Measurements from ENCODE around the gene LMO7. TPM values are rescaled to one million over a fixed set of nuclear protein-coding genes. Genes with fewer than 3 reads are reported as not detected.

The LMO7 gene
- total and polyA plus RNA-seq, 2 of the 4 experiments (the other 2 are of a cell fraction) = 266 to 367 TPM

DNA sequence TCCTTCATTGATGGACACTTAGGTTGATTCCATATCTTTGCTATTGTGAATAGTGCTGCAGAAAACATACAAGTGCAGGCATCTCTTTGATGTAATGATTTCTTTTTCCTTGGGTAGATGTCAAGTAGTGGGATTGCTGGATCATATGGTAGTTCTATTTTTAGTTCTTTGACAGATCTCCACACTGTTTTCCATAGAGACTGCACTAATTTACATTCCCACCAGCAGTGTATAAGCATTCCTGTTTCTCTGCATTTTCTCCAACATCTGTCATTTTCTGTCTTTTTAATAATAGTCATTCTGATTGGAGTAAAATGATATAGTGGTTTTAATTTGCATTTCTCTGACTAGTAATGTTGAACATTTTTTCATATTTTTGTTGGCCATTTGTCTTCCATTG lies 116.7 kb downstream of the LMO7 start:
- Histone ChIP-seq H3K27ac (ENCODE audit: insufficient read depth, low read length) (no peak overlapping the region), H2BK15ac (ENCODE audit: low read depth, low read length) (no peak overlapping the region), H4K8ac (ENCODE audit: low read depth in 2 of 2, low read length in 2 of 2) (no peak overlapping the region), H4K20me1 (ENCODE audit: insufficient read depth, low read length) (peaks cover 80% of the 10 kb centered on the region; the same call in 1 of the 2 replicates), H3K14ac (replicated peaks; ENCODE audit: low read depth, low read length) (no peak overlapping the region), H3K23ac (ENCODE audit: low read depth, low read length) (no peak overlapping the region), H2AFZ (replicated peaks; ENCODE audit: low read length, poor library complexity) (no peak overlapping the region), H2BK5ac (ENCODE audit: low read depth, low read length, poor library complexity, severe bottlenecking) (no peak overlapping the region), H3K4me3 (ENCODE audit: insufficient read depth, low read depth, low read length) (no peak overlapping the region), H3K9ac (ENCODE audit: low read depth, low read length) (no peak overlapping the region), H2AK5ac (ENCODE audit: low read depth, low read length) (no peak overlapping the region), H3K56ac (ENCODE audit: extremely low read depth, insufficient read depth, low read length) (no peak overlapping the region), H2AK9ac (replicated peaks; ENCODE audit: low read depth, low read length, poor library complexity) (no peak overlapping the region), H3K79me1 (ENCODE audit: low read depth in 1 of 2, low read length in 2 of 2) (peaks cover 23 to 87% of the 10 kb centered on the region in 2 experiments; a peak in 3 of 4 replicates), H2BK20ac (ENCODE audit: low read depth, low read length) (no peak overlapping the region), H3K27me3 (ENCODE audit: control insufficient read depth, insufficient read depth, low read length) (no peaks in the 10 kb centered on the region), H2BK120ac (ENCODE audit: low read depth, low read length) (no peak overlapping the region), H4K5ac (ENCODE audit: low read depth, low read length) (no peak overlapping the region), H3K9me3 (ENCODE audit: control insufficient read depth, insufficient read depth, low read length) (no peaks in the 10 kb centered on the region), H3K4me2 (ENCODE audit: low read depth, low read length) (no peak overlapping the region), H3K9me1 (ENCODE audit: insufficient read depth, low read length) (peaks cover 7% of the 10 kb centered on the region), H4K91ac (ENCODE audit: insufficient read depth, low read depth, low read length) (no peak overlapping the region), H3K18ac (ENCODE audit: low read depth, low read length) (no peak overlapping the region), H3K4me1 (ENCODE audit: control insufficient read depth, insufficient read depth, low read length) (peaks cover 4% of the 10 kb centered on the region), H3K4ac (ENCODE audit: low read depth, low read length) (no peak overlapping the region), H3K36me3 (ENCODE audit: control insufficient read depth, insufficient read depth, low read length) (no peaks in the 10 kb centered on the region; the same call in 1 of the 2 replicates)
- TF ChIP-seq MXI1 (IDR thresholded peaks at IDR 0.05; ENCODE audit: borderline replicate concordance, low read depth, low read length) (no peak), RCOR1 (IDR thresholded peaks at IDR 0.05; ENCODE audit: insufficient replicate concordance, low read length) (no peak), CHD1 (IDR thresholded peaks at IDR 0.05; ENCODE audit: low read depth, low read length) (no peak), RFX5 (IDR thresholded peaks at IDR 0.05; ENCODE audit: low read depth, low read length) (no peak), RAD21 (IDR thresholded peaks at IDR 0.05; ENCODE audit: low read length) (no peak), SMC3 (IDR thresholded peaks at IDR 0.05; ENCODE audit: low read depth, low read length) (no peak), NFE2L2 (IDR thresholded peaks at IDR 0.05; ENCODE audit: low read depth, low read length) (no peak), USF2 (IDR thresholded peaks at IDR 0.05; ENCODE audit: low read depth, low read length) (no peak), CEBPB (IDR thresholded peaks at IDR 0.05; ENCODE audit: low read depth, low read length) (no peak), MAFK (IDR thresholded peaks at IDR 0.05; ENCODE audit: low read depth, low read length) (no peak)
- BruUV-seq (replicated peaks) = no TSS peak
- ChIA-PET CTCF (no interaction called here), POLR2A (ENCODE audit: unreplicated experiment) (no interaction called here)
- in situ Hi-C loops (cut with MboI; ENCODE audit: low sequenced_read_pairs) = no loop called here
- DNase-seq (no peak), ATAC-seq (ENCODE audit: low read depth) (no peak)
- intact Hi-C loops (cut with micrococcal nuclease) = no loop called here
- dilution Hi-C loops (cut with HindIII; ENCODE audit: low sequenced_read_pairs, unreplicated experiment) = no loop called here
